HG03135 (cell line): ENCODE results near the gene GGCX.

Experiments used
- ATAC-seq: cut with Tn5 transposase; IDR thresholded peaks from one replicate; pipeline ENCODE4 v1.9.1; 2021; ENCODE audit warnings: mild to moderate bottlenecking, moderate library complexity; ENCODE audit not compliant: unreplicated experiment

GGCX gene

GRCh38 chr2:85522090-85522647, 39.1 kb downstream of the GGCX start:
- no peak for ATAC-seq

- no peak for ATAC-seq
These were observed 44.5 kb downstream of the GGCX start for GRCh38 chr2:85516653-85517389.

GRCh38 chr2:85514323-85514722, 47.0 kb downstream of the GGCX start:
- no peak for ATAC-seq

GRCh38 chr2:85511008-85511811, 50.1 kb downstream of the GGCX start:
- ATAC-seq, result no peak

DNA sequence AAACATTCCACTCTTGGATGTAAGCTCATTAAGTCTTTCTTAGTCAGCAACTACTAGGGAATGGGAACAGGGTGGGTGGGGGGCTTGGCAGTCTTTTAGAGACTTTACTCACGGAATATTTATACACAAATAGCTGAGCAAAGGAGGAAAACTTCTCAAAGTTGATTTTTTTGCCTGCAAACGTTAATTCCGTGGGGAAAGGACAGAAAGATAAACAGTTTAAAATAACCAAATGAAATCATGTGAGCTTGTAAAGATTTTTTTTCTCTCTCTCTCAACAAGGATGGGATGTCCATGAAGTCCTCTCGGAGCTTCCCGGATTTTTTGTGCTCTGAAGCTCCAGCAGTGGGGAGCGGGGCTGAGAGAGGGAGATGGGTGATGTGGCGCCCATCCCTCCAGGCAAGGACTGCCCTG, 54.5 kb downstream of the GGCX start:
- no peak for ATAC-seq

DNA sequence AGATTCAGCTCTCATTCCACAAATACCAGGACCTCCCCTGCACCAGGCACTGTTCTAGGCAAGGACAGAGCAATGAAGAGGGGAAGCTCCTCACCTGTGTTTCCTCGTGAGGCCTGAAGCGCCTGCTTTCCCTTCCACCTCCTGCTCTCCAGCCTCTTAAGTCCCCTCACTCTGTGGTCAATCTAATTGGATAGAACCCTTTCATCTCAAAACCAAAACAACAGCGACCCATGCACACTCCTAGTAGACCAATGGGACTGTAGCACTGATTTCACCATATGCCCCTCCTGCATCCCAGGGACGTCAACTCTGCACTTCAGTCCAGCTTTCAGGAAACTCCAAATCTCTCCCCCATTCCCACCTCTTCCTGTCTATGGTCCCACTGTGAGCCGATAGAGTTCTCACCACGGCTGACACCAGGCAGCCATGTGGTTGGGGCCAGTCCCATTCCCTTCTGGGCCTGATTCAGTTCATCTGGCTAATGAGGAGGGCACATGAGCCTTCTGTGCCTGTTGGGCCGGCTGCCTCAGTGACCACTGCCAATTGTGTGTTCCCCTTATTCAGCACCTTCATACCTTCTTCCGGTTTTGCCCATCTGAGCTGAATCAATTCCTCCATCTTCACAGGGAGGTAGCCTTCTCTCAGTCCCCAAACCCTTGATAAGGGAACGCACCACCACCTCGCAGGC, 55.6 kb downstream of the GGCX start:
- no peak for ATAC-seq

DNA sequence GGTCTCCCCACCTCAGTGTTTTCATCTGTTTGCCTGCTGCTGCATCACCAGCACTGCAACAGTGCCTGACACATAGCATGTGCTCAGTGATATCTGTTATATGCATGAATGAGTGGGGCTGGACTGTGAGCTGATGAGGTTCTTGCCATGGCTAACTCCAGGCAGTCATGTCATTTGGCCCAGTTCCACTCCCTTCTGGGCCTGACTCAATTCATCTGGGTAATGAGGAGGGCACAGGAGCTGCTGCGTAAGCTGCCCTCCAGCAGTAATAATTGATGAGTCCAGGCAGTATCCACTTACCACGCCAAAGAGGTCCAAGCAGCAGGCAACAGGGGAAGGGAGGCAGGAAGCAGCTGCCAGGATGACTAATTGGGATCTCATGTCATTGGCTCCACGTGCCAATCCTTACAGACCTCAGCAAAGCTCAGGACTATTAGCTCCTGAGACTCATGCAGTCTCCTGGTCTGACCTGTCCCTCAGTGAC, 56.5 kb downstream of the GGCX start:
- no peak for ATAC-seq

GRCh38 chr2:85503851-85504777, 57.2 kb downstream of the GGCX start:
- ATAC-seq, result no peak

- ATAC-seq, result no peak
These were observed 58.0 kb downstream of the GGCX start for GRCh38 chr2:85503168-85503850.

GRCh38 chr2:85502720-85503119, 58.6 kb downstream of the GGCX start:
- ATAC-seq, result no peak

DNA sequence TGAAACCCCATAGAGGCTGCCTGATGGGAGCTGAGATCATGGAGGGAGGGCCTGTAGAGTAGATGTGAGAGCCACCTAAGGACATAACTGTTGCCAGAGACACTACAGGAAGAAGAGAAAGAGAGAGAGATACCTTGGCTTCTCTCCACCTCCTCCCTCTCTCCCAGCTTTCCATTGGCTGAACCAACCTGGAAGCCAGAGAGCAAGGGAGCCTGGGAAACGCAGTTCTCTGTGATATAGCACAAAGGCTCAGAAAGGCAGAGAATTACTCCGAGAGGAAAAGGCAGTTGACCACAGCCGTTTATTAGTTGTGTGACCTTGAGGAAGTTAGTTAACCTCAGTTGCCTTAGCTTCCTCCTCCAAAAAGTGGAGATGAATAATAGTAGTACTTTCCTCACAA, 60.0 kb downstream of the GGCX start:
- no peak for ATAC-seq

- no peak for ATAC-seq
These were observed 63.2 kb downstream of the GGCX start for GRCh38 chr2:85497944-85498630.

DNA sequence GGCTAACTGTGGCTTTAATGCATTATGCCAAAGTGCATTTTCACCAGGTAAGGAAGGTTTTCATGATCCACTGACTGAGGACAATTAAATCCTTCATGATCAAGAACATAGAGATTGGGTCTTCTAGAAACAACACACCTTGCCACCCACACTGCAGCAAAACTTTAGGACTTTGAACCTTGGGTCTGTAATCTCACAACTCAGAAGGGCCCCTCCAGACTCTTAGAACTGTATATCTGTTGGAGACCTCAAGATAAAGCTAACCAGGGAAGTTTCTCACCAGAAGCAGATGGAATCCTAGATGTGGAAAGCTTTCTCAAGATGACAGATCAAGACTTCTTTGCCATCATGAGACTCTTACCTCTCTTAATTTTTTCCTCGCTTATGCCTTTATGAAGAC, 64.9 kb downstream of the GGCX start:
- ATAC-seq, result no peak
